GM23248 (cell line): Measurements from ENCODE around the gene VTCN1. TPM values are rescaled to one million over a fixed set of nuclear protein-coding genes. Genes with fewer than 3 reads are reported as not detected.

Experiments used
- DNase-seq: peaks from one replicate; pipeline ENCODE4 v3.0.0-alpha.2; 2015
- H2AFZ ChIP-seq: fragments of 200-600 bp; sonication (generic); 2 replicates; pipeline ENCODE4 v1.6.1; 2016; ENCODE audit warnings: antibody characterized with exemption
- H3F3A ChIP-seq: fragments of 200-600 bp; sonication (generic); 2 replicates; pipeline ENCODE4 v1.6.1; 2016; ENCODE audit warnings: mild to moderate bottlenecking, antibody characterized with exemption, mixed run types; ENCODE audit not compliant: insufficient read depth
- H3K27ac ChIP-seq: fragments of 200-600 bp; sonication (generic); 2 replicates; pipeline ENCODE4 v1.5.1; 2016; ENCODE audit warnings: mild to moderate bottlenecking
- H3K27me3 ChIP-seq: fragments of 200-600 bp; sonication (generic); replicated peaks from 2 replicates; pipeline ENCODE4 v1.6.1; 2016; ENCODE audit warnings: mild to moderate bottlenecking; ENCODE audit not compliant: insufficient read depth
- H3K36me3 ChIP-seq: fragments of 200-600 bp; sonication (generic); 2 replicates; pipeline ENCODE4 v1.6.1; 2016; ENCODE audit warnings: low read depth, mild to moderate bottlenecking
- H3K4me1 ChIP-seq: fragments of 200-600 bp; sonication (generic); 2 replicates; pipeline ENCODE4 v1.6.1; 2016; ENCODE audit warnings: mild to moderate bottlenecking; ENCODE audit not compliant: insufficient read depth
- H3K4me2 ChIP-seq: fragments of 200-600 bp; sonication (generic); one replicate; pipeline ENCODE4 v1.6.1; 2016; ENCODE audit warnings: mild to moderate bottlenecking; ENCODE audit not compliant: unreplicated experiment
- H3K4me3 ChIP-seq: fragments of 200-600 bp; sonication (generic); 2 replicates; pipeline ENCODE4 v1.5.1; 2016; ENCODE audit warnings: mild to moderate bottlenecking
- H3K79me2 ChIP-seq: fragments of 200-600 bp; sonication (generic); 2 replicates; pipeline ENCODE4 v1.6.1; 2016; ENCODE audit warnings: mild to moderate bottlenecking; ENCODE audit not compliant: insufficient read depth
- H3K9ac ChIP-seq: fragments of 200-600 bp; sonication (generic); 2 replicates; pipeline ENCODE4 v1.6.1; 2016; ENCODE audit warnings: mild to moderate bottlenecking
- H3K9me2 ChIP-seq: fragments of 200-600 bp; sonication (generic); 2 replicates; pipeline ENCODE4 v1.6.1; 2016; ENCODE audit warnings: mixed run types, mild to moderate bottlenecking, moderate library complexity; ENCODE audit not compliant: insufficient read depth
- H3K9me3 ChIP-seq: fragments of 200-600 bp; sonication (generic); one replicate; pipeline ENCODE4 v1.6.1; 2017; ENCODE audit warnings: low read depth
- H4K20me1 ChIP-seq: fragments of 200-600 bp; sonication (generic); 2 replicates; pipeline ENCODE4 v1.6.0; 2016; ENCODE audit not compliant: insufficient read depth
- EZH2 ChIP-seq: fragments of 200-600 bp; sonication (generic); IDR thresholded peaks from 2 replicates; pipeline ENCODE4 v1.6.1; 2018; ENCODE audit warnings: antibody characterized with exemption, mild to moderate bottlenecking; ENCODE audit not compliant: insufficient read depth, poor library complexity, severe bottlenecking
- EZH2phosphoT487 ChIP-seq: fragments of 200-600 bp; sonication (generic); IDR thresholded peaks from 2 replicates; pipeline ENCODE4 v1.6.1; 2018; ENCODE audit warnings: antibody characterized with exemption, moderate library complexity, mild to moderate bottlenecking, low read depth; ENCODE audit not compliant: insufficient read depth
- WGBS, 2 experiments: methylation state at CpG; one replicate each; pipeline ENCODE4 v1.1.6; 2015 to 2017; ENCODE audit warnings: low lambda C conversion rate in 2 of 2, low coverage in 1 of 2; ENCODE audit errors: missing lambda C conversion rate in 2 of 2; 5-methylcytosine and 5-hydroxymethylcytosine counted together
- in situ Hi-C: fragments of 300-500 bp; cut with MboI; formaldehyde crosslinking; loops from 2 replicates; pipeline ENCODE4 v1.15.0; 2020
- polyA plus RNA-seq: library from polyadenylated mRNA; unstranded; fragments of >200 nt; fragmentation: Nextera tagmentation; extraction: Ambion mirVana; gene quantifications from 2 replicates; pipeline ENCODE4 v1.2.1, GENCODE V29; 2016
- total RNA-seq: library from RNA; depleted of rRNA; stranded (reverse); fragments of >200 nt; shearing (Covaris generic); gene quantifications from 2 replicates; pipeline ENCODE4 v1.2.3, GENCODE V29; 2014

Gene VTCN1
- total and polyA plus RNA-seq, 2 experiments from 2014 or later: not detected

DNA sequence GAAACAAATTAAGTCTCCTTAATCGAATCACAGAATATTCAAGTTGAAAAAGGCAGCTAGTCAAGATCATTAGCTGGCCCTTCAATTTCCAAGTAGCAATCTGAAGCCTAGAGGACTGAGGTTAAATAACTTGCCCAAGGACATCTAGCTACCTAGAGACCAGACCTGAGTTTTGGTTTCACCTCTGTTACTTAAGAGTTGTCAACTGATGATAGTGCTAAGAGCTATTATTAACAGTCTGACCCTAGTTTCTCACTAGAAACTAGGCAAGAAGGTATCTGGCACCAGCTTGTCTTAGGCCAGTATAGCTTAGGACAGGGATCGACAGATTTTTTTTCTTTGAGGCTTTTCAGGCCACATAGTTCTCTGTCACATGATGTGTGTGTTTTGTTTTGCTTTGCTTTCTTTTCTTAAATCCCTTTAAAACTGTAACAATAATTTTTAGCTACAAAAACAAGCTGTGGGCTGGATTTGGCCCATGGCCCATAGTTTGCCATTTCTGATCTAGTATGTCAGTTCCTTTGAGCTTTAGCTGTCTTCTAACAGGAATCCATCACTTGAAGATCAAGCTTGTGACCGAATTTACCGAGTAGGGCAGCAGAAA, 112.3 kb downstream of the VTCN1 start:
- peaks cover 18% of the 10 kb centered on the region for H3F3A ChIP-seq
- H3K9me3 ChIP-seq: no peaks in the 10 kb centered on the region
- no peak overlapping the region for H3K27ac ChIP-seq
- no peak overlapping the region for H2AFZ ChIP-seq
- no peak overlapping the region for H3K4me2 ChIP-seq
- 97% methylated on average over 4 of the region's 4 CpGs for WGBS, 2 experiments
- no peaks in the 10 kb centered on the region for H3K36me3 ChIP-seq
- no peaks in the 10 kb centered on the region for H3K79me2 ChIP-seq
- H4K20me1 ChIP-seq: no peaks in the 10 kb centered on the region
- peaks cover 33% of the 10 kb centered on the region for H3K4me1 ChIP-seq
- no peak overlapping the region for H3K4me3 ChIP-seq
- no peak for DNase-seq
- in situ Hi-C loops: loop anchor here (25.0 kb wide), 1 partner anchor 814 kb away; no protein-coding TSS in a partner anchor
- no peak overlapping the region for H3K9ac ChIP-seq
- no peaks in the 10 kb centered on the region for H3K9me2 ChIP-seq
- no peaks in the 10 kb centered on the region for H3K27me3 ChIP-seq
- no peak for TF ChIP-seq EZH2
- TF ChIP-seq EZH2phosphoT487: no peak

DNA sequence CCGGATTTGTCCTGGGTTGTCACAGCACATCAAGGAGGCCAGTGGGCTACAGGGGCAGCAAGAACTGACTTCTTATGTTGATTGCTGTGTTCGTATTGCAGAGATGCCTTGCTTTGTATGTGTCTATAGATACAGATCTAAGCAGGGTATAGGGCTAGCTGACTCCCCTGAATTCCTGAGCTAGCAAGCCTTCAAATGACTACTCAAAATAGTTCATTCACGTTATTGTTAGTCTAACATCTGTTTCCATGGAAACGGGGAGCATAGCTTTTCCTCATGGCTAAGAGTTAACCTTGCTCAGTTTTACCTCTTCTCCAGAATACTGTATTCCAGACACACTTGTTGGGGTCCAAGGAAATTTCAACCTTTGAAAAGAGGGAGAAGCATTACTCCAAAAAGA, 113.3 kb downstream of the VTCN1 start:
- TF ChIP-seq EZH2 (no peak), EZH2phosphoT487 (no peak)
- Histone ChIP-seq H3K4me1 (peaks cover 40% of the 10 kb centered on the region), H3K9me3 (no peaks in the 10 kb centered on the region), H3K79me2 (no peaks in the 10 kb centered on the region), H3K36me3 (no peaks in the 10 kb centered on the region), H3K27ac (no peak overlapping the region), H3K4me2 (no peak overlapping the region), H3K9me2 (no peaks in the 10 kb centered on the region), H3F3A (peaks cover 25% of the 10 kb centered on the region), H3K4me3 (no peak overlapping the region), H3K9ac (no peak overlapping the region), H4K20me1 (no peaks in the 10 kb centered on the region), H2AFZ (no peak overlapping the region), H3K27me3 (no peaks in the 10 kb centered on the region)
- in situ Hi-C loops: loop anchor here (25.0 kb wide), 1 partner anchor 815 kb away; no protein-coding TSS in a partner anchor
- DNase-seq: peak; percentile 24
- 88 to 93% methylated on average over 4 of the region's 4 CpGs for WGBS, 2 experiments

DNA sequence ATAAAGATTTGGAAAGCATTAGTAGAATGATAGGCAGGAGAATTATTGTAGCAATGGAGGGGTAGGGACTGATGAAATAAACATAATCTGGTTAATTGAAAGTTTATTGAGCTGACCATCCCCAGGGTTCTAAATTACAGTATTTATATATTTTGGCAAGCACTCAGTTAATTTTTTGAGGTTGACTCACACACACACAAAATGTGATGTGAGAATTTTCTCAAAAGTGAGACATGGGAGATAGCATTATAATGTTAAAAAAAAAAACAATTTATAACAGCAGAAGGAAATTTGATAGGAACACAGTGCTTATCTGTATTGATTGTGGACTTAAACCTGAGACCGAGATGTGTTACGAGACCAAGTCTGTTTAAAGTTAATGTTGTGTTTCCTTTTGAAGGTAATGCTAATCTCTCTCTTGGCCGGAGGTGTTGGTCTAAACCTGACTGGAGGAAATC, 113.7 kb downstream of the VTCN1 start:
- TF ChIP-seq EZH2 (no peak), EZH2phosphoT487 (no peak)
- H3K4me1 ChIP-seq: peaks cover 41% of the 10 kb centered on the region
- H3K9me3 ChIP-seq: no peaks in the 10 kb centered on the region
- H3K79me2 ChIP-seq: no peaks in the 10 kb centered on the region
- no peaks in the 10 kb centered on the region for H4K20me1 ChIP-seq
- no peak overlapping the region for H3K27ac ChIP-seq
- no peaks in the 10 kb centered on the region for H3K36me3 ChIP-seq
- peak; percentile 36 for DNase-seq
- H3F3A ChIP-seq: peaks cover 29% of the 10 kb centered on the region
- no peak overlapping the region for H3K4me3 ChIP-seq
- H3K27me3 ChIP-seq: no peaks in the 10 kb centered on the region
- no peak overlapping the region for H3K4me2 ChIP-seq
- no peak overlapping the region for H3K9ac ChIP-seq
- in situ Hi-C loops: loop anchor here (25.0 kb wide), 1 partner anchor 815 kb away; no protein-coding TSS in a partner anchor
- WGBS, 2 experiments: 98 to 100% methylated on average over 3 of the region's 3 CpGs
- H2AFZ ChIP-seq: no peak overlapping the region
- H3K9me2 ChIP-seq: no peaks in the 10 kb centered on the region

DNA sequence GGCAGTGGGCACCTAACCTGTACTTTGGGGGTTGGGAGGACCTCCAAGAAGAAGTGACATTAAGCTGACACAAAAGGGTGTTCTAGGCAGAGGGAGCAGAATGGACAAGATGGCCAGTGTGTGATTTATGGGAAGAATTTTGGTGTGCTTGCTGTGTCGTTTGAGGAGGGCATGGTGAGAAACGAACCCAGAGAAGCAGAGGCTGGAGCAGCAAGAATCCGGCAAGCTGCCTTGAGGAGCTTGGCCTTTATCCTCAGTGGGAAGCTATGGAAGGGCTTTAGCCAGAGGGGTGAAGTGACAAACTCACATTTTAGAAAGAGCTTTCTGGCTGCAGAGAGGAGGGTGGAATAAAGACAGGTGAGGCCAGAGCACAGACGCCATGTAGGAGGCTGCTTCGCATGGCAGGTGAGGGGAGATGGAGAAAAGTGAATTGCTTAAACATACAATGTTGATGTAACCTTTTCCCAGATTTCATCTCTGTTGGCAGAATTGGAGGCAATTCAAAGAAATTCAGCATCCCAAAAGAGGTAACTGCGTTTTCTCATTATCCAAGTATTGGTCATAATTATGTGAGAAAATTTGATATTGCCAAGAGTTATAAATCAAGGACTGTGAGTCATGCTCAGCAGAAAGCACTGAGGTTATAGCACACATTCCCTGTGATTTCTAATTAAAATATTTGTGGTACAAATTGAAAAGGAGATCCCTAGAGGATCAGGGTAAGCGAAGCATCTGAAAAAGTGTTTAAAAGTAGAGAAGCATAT, 115.7 kb downstream of the VTCN1 start:
- H3K4me2 ChIP-seq: no peak overlapping the region
- H3K27me3 ChIP-seq: no peaks in the 10 kb centered on the region
- H3K9me3 ChIP-seq: no peaks in the 10 kb centered on the region
- TF ChIP-seq EZH2phosphoT487: peak; percentile 69; the same call in 1 of the 2 replicates
- no peak for TF ChIP-seq EZH2
- H3K4me3 ChIP-seq: no peak overlapping the region
- H3K27ac ChIP-seq: no peak overlapping the region
- H2AFZ ChIP-seq: no peak overlapping the region
- H3F3A ChIP-seq: peaks cover 33% of the 10 kb centered on the region
- in situ Hi-C loops: loop anchor here (25.0 kb wide), 1 partner anchor 817 kb away; no protein-coding TSS in a partner anchor
- WGBS, 2 experiments: 68 to 70% methylated on average over 7 of the region's 7 CpGs
- H3K79me2 ChIP-seq: no peaks in the 10 kb centered on the region
- no peaks in the 10 kb centered on the region for H3K9me2 ChIP-seq
- H4K20me1 ChIP-seq: no peaks in the 10 kb centered on the region
- no peak overlapping the region for H3K9ac ChIP-seq
- H3K36me3 ChIP-seq: no peaks in the 10 kb centered on the region
- H3K4me1 ChIP-seq: peaks cover 41% of the 10 kb centered on the region
- peak; percentile 68 for DNase-seq
